GM21529 (cell line): ENCODE results near the gene KIAA0513.
"Not testable (repeated sequence)": the region's sequence is repeated elsewhere in the genome, so short reads cannot be mapped to it uniquely, and the experiment has no call there.

Experiments used
- ATAC-seq: cut with Tn5 transposase; IDR thresholded peaks from one replicate; pipeline ENCODE4 v1.9.1; 2021; ENCODE audit not compliant: unreplicated experiment

The KIAA0513 gene

GRCh38 chr16:85028685-85029407 lies 1.3 kb downstream of the KIAA0513 start:
- ATAC-seq = no peak

GRCh38 chr16:85029408-85029784 lies 1.8 kb downstream of the KIAA0513 start:
- ATAC-seq = peak; percentile 40

- no peak for ATAC-seq
Observed at GRCh38 chr16:85029981-85030401, 2.4 kb downstream of the KIAA0513 start.

- ATAC-seq = no peak
Observed at GRCh38 chr16:85031451-85031850, 3.9 kb downstream of the KIAA0513 start.

- not testable (repeated sequence) for ATAC-seq
Observed at GRCh38 chr16:85032187-85032586, 4.6 kb downstream of the KIAA0513 start.

- ATAC-seq = no peak
Observed at GRCh38 chr16:85033171-85033570, 5.6 kb downstream of the KIAA0513 start.

- ATAC-seq = no peak
Observed at GRCh38 chr16:85034591-85035433, 7.2 kb downstream of the KIAA0513 start.

GRCh38 chr16:85036236-85037049 lies 8.8 kb downstream of the KIAA0513 start:
- ATAC-seq = no peak

- ATAC-seq = no peak
Observed at GRCh38 chr16:85037050-85037410, 9.4 kb downstream of the KIAA0513 start.

- ATAC-seq = no peak
Observed at GRCh38 chr16:85037721-85038120, 10.1 kb downstream of the KIAA0513 start.

GRCh38 chr16:85040685-85041084 lies 13.1 kb downstream of the KIAA0513 start:
- ATAC-seq = no peak

GRCh38 chr16:85041219-85042166 lies 13.9 kb downstream of the KIAA0513 start:
- no peak for ATAC-seq

GRCh38 chr16:85042167-85042526 lies 14.6 kb downstream of the KIAA0513 start:
- ATAC-seq = no peak

- no peak for ATAC-seq
Observed at GRCh38 chr16:85042606-85043005, 15.0 kb downstream of the KIAA0513 start.

GRCh38 chr16:85045077-85045476 lies 17.5 kb downstream of the KIAA0513 start:
- ATAC-seq = no peak

GRCh38 chr16:85045641-85046471 lies 18.3 kb downstream of the KIAA0513 start:
- no peak for ATAC-seq

GRCh38 chr16:85046472-85046916 lies 18.9 kb downstream of the KIAA0513 start:
- ATAC-seq = no peak

GRCh38 chr16:85046931-85047866 lies 19.6 kb downstream of the KIAA0513 start:
- no peak for ATAC-seq
